HepG2 (cell line): ENCODE data around the gene GDPD4. TPM values are rescaled to one million over a fixed set of nuclear protein-coding genes. Genes with fewer than 3 reads are reported as not detected.

Experiments used
- ATAC-seq: fragments of 200-7000 bp; cut with Tn5 transposase; 3 replicates; pipeline ENCODE4 v1.9.1; 2020; ENCODE audit warnings: mild to moderate bottlenecking, moderate library complexity
- BruUV-seq: library from RNA; stranded (reverse); fragments of 400-500 nt; replicated peaks from 2 replicates; lab custom pipeline; 2021; lab: Mats Ljungman, UMichigan
- CTCF ChIA-PET: fragments of 300-600 bp; formaldehyde crosslinking; extraction: SDS; loops from one replicate; lab custom pipeline; 2021; ENCODE audit warnings: low total read pairs, inconsistent platforms, low intra/inter-chr PET ratio; lab: Yijun Ruan, JAX
- POLR2A ChIA-PET: fragments of 350-600 bp; sonication (Branson Sonifier 250); formaldehyde crosslinking; loops from one replicate; lab custom pipeline; 2020; ENCODE audit warnings: antibody characterized with exemption, inconsistent platforms; lab: Yijun Ruan, JAX
- DNase-seq: peaks from one replicate; pipeline ENCODE4 v3.0.0-alpha.2; 2015; ENCODE audit warnings: low spot score
- FAIRE-seq: peaks from 3 replicates; lab custom pipeline; 2011; peaks lifted over from hg19 to GRCh38; lab: Jason Lieb, UNC
- H2AFZ ChIP-seq: one replicate; pipeline ENCODE4 v1.6.1; 2011; ENCODE audit warnings: low read length, inconsistent platforms
- H3K27ac ChIP-seq: fragments of 300-600 bp; 3 replicates; pipeline ENCODE4 v1.8.0; 2011; ENCODE audit warnings: mixed run types, mild to moderate bottlenecking, mixed read lengths, low read length, inconsistent platforms; ENCODE audit not compliant: insufficient read depth; ENCODE audit errors: extremely low read length
- H3K27me3 ChIP-seq, 2 experiments: fragments of 200-600 bp in 1 of 2; 2 replicates in 1 of 2; 3 replicates in 1 of 2; pipeline versions ENCODE4 v1.6.0 to v1.8.0; 2011; ENCODE audit warnings: low read length in 2 of 2, mild to moderate bottlenecking in 2 of 2, moderate library complexity in 2 of 2, inconsistent platforms in 1 of 2; ENCODE audit not compliant: insufficient read depth in 2 of 2, control insufficient read depth in 1 of 2
- H3K36me3 ChIP-seq, 2 experiments: fragments of 200-600 bp in 1 of 2; replicated peaks in 1 of 2; 2 replicates in 1 of 2; 3 replicates in 1 of 2; pipeline versions ENCODE4 v1.5.1 to v1.8.0; 2011; ENCODE audit warnings: low read length in 2 of 2, inconsistent platforms in 1 of 2; ENCODE audit not compliant: insufficient read depth in 2 of 2, control insufficient read depth in 1 of 2
- H3K4me1 ChIP-seq: 2 replicates; pipeline ENCODE4 v1.5.1; 2012; ENCODE audit warnings: low read length, inconsistent platforms; ENCODE audit not compliant: insufficient read depth
- H3K4me2 ChIP-seq: 2 replicates; pipeline ENCODE4 v1.6.0; 2011; ENCODE audit warnings: low read depth, low read length, inconsistent platforms
- H3K4me3 ChIP-seq, 3 experiments: fragments of 200-600 bp in 1 of 3; sonication (generic), shearing (Covaris generic) in 1 of 3; replicated peaks in 1 of 3; 2 replicates each; pipeline ENCODE4 v1.5.1; 2011 to 2016; ENCODE audit warnings: low read length in 3 of 3, inconsistent platforms in 2 of 3, low read depth in 2 of 3, mild to moderate bottlenecking in 2 of 3, control low read depth in 1 of 3, mixed read lengths in 1 of 3; ENCODE audit not compliant: insufficient read depth in 1 of 3
- H3K79me2 ChIP-seq: one replicate; pipeline ENCODE4 v1.6.1; 2011; ENCODE audit warnings: low read length, inconsistent platforms; ENCODE audit not compliant: insufficient read depth
- H3K9ac ChIP-seq: 2 replicates; pipeline ENCODE4 v1.6.0; 2011; ENCODE audit warnings: mild to moderate bottlenecking, low read depth, low read length, inconsistent platforms; ENCODE audit not compliant: insufficient read depth
- H3K9me3 ChIP-seq: 2 replicates; pipeline ENCODE4 v1.5.1; 2012; ENCODE audit warnings: mild to moderate bottlenecking, low read length
- H4K20me1 ChIP-seq: 2 replicates; pipeline ENCODE4 v1.6.0; 2011; ENCODE audit warnings: inconsistent platforms, mild to moderate bottlenecking, low read length, moderate library complexity; ENCODE audit not compliant: insufficient read depth
- HNF1A ChIP-seq, 2 experiments: sonication (generic) in 1 of 2; formaldehyde crosslinking in 1 of 2; IDR thresholded peaks; 2 replicates each; pipeline versions ENCODE4 v1.4.0 to v1.6.1; 2016 to 2020; ENCODE audit warnings: borderline replicate concordance in 1 of 2, low read depth in 1 of 2, mild to moderate bottlenecking in 1 of 2, missing genetic modification reagents in 1 of 2
- WGBS: methylation state at CpG from one replicate; pipeline ENCODE4 v1.1.6; 2017; ENCODE audit warnings: low lambda C conversion rate; 5-methylcytosine and 5-hydroxymethylcytosine counted together
- in situ Hi-C: cut with HindIII; loops from 2 replicates; pipeline ENCODE4 v1.10.0; 2017; ENCODE audit warnings: low pct_unique_long_range_greater_than_20kb; ENCODE audit not compliant: extremely low pct_ligation_motif_present
- intact Hi-C: fragments of 100-400 bp; cut with micrococcal nuclease; formaldehyde crosslinking; loops from one replicate; pipeline ENCODE4 v1.10.0; 2022; ENCODE audit not compliant: unreplicated experiment
- polyA plus RNA-seq, 8 experiments: library from polyadenylated mRNA; depleted of rRNA in 3 of 8; stranded (reverse) in 7 of 8; unstranded in 1 of 8; fragments of >200 nt; fragmentation: Illumina TruSeq in 4 of 8; extraction: Trizol in 4 of 8; gene quantifications; 2 replicates each; pipeline versions ENCODE4 v1.2.1 to v1.2.3, GENCODE V29; 2011 to 2016; ENCODE audit warnings: low read depth in 4 of 8, missing spikeins in 1 of 8, mixed read lengths in 1 of 8; ENCODE audit not compliant: insufficient read depth in 1 of 8
- total RNA-seq, 5 experiments: library from RNA; depleted of rRNA; stranded (reverse); fragments of >200 nt; fragmentation: Illumina TruSeq; extraction: Trizol; gene quantifications; 2 replicates each; pipeline ENCODE4 v1.2.3, GENCODE V29; 2016; ENCODE audit warnings: low read depth in 1 of 5

GDPD4 gene
- total and polyA plus RNA-seq, 2 of the 13 experiments (the other 11 are each of a cell fraction or from before 2014, with no cell fraction given) = not detected

DNA sequence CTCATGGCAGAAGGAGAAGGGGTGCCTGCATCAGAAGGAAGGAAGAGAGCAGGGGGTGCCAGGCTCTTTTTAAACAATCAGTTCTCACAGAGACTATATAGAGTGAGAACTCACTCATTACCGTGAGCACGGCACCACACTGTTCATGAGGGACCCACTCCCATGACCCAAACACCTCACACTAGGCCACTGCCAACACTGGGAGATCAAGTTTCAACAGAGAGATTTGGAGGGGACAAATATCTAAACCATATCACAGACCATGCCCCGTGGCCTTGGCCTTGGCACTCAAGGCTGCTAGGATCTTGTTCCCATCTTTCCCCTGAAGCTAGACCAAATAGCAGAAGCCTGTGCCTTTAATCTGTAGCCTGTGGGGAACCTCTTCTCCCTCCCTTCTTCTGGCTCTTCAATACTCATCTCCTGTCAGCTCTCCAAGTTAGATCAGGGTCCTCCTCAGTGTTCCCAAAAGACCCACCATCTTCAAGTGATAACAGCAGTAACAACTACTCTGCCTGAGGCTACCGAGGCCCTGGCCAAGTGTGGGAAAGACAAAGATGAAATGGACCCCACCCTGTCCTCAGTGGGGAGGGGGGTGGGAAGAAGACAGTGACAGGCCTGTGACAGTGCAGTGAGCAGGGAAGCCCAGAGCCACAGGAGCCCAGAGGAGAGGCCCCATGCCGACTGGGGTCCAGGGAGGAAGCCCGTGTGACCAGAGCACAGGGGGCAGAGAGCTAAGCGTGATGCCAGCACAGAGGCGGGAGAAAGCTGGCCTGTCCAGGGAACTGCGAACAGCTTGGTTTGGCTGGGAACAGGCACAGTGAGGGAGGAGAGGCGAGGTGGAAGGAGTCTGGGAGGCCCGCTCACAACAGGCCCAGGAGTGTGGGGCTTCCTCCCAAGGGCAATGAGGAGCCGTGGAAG is 100.9 kb downstream of the GDPD4 start:
- TF ChIP-seq HNF1A (IDR thresholded peaks at IDR 0.05; ENCODE audit: low read depth) (no peak), HNF1A (CRISPR knock-in tag; IDR thresholded peaks at IDR 0.05; ENCODE audit: borderline replicate concordance) (no peak)
- no peaks in the 10 kb centered on the region for H3K9me3 ChIP-seq
- no peak overlapping the region for H2AFZ ChIP-seq
- no peaks in the 10 kb centered on the region for H3K4me1 ChIP-seq
- DNase-seq (no peak), ATAC-seq (no peak), FAIRE-seq (no peak)
- no peak overlapping the region for H3K27ac ChIP-seq
- no peaks in the 10 kb centered on the region for H4K20me1 ChIP-seq
- H3K79me2 ChIP-seq = no peaks in the 10 kb centered on the region
- in situ Hi-C loops = no loop called here
- ChIA-PET CTCF (no interaction called here), POLR2A (no interaction called here)
- 85% methylated on average over 11 of the region's 12 CpGs for WGBS
- H3K4me2 ChIP-seq = no peak overlapping the region
- no peak overlapping the region for H3K4me3 ChIP-seq
- intact Hi-C loops = no loop called here
- H3K9ac ChIP-seq = no peak overlapping the region
- BruUV-seq = no TSS peak
- no peaks in the 10 kb centered on the region for H3K27me3 ChIP-seq
- H3K36me3 ChIP-seq = no peaks in the 10 kb centered on the region
